ENCODE results near the gene NTN4. TPM values are rescaled to one million over a fixed set of nuclear protein-coding genes. Genes with fewer than 3 reads are reported as not detected.

NTN4 gene
- total and polyA plus RNA-seq, 4 donors: 19.5 to 68.9 (median 63.8) TPM

GRCh38 chr12:95803817-95804216 is 13.3 kb upstream of the NTN4 start:
- Histone ChIP-seq H3K27me3 (ENCODE audit: control insufficient read depth in 1 of 2, insufficient read depth in 2 of 2, low read length in 1 of 2) (no peaks in the 10 kb centered on the region), H3K27ac (ENCODE audit: low read depth in 1 of 2, low read length in 2 of 2) (no peak overlapping the region), H3K36me3 (ENCODE audit: control insufficient read depth in 1 of 2, insufficient read depth in 2 of 2, low read length in 1 of 2) (no peaks in the 10 kb centered on the region), H3K4me3 (ENCODE audit: low read length in 2 of 2) (no peak overlapping the region), H3K9me3 (ENCODE audit: control insufficient read depth, low read length) (no peaks in the 10 kb centered on the region), H3K4me1 (ENCODE audit: control insufficient read depth in 1 of 2, insufficient read depth in 2 of 2, low read length in 2 of 2) (peaks cover 0 to 3% of the 10 kb centered on the region in 2 donors)
- 35 to 43% methylated on average over 1 of the region's 1 CpG for WGBS, 2 donors
- DNase-seq (no peak), ATAC-seq (ENCODE audit: low FRiP score) (no peak)
- intact Hi-C loops (cut with DNase I): loop anchor here in 1 of 2 donors (5.0 kb wide), 1 partner anchor 102 kb away; no protein-coding TSS in a partner anchor

GRCh38 chr12:95802482-95803270 is 12.1 kb upstream of the NTN4 start:
- Histone ChIP-seq H3K27me3 (ENCODE audit: control insufficient read depth in 1 of 2, insufficient read depth in 2 of 2, low read length in 1 of 2) (no peaks in the 10 kb centered on the region), H3K27ac (ENCODE audit: low read depth in 1 of 2, low read length in 2 of 2) (no peak overlapping the region), H3K36me3 (ENCODE audit: control insufficient read depth in 1 of 2, insufficient read depth in 2 of 2, low read length in 1 of 2) (no peaks in the 10 kb centered on the region), H3K4me1 (ENCODE audit: control insufficient read depth in 1 of 2, insufficient read depth in 2 of 2, low read length in 2 of 2) (peaks cover 0 to 3% of the 10 kb centered on the region in 2 donors), H3K4me3 (ENCODE audit: low read length in 2 of 2) (no peak overlapping the region), H3K9me3 (ENCODE audit: control insufficient read depth, low read length) (no peaks in the 10 kb centered on the region)
- 19 to 21% methylated on average over 5 of the region's 5 CpGs for WGBS, 2 donors
- intact Hi-C loops (cut with DNase I): loop anchor here in 1 of 2 donors (5.0 kb wide), 1 partner anchor 100 kb away; no protein-coding TSS in a partner anchor
- DNase-seq (no peak), ATAC-seq (ENCODE audit: low FRiP score) (no peak)

- WGBS, 2 donors: 65 to 66% methylated on average over 2 of the region's 2 CpGs
- intact Hi-C loops (cut with DNase I): no loop called here
- Histone ChIP-seq H3K9me3 (ENCODE audit: control insufficient read depth, low read length) (no peaks in the 10 kb centered on the region), H3K4me3 (ENCODE audit: low read length in 2 of 2) (no peak overlapping the region), H3K27me3 (ENCODE audit: control insufficient read depth in 1 of 2, insufficient read depth in 2 of 2, low read length in 1 of 2) (no peaks in the 10 kb centered on the region), H3K36me3 (ENCODE audit: control insufficient read depth in 1 of 2, insufficient read depth in 2 of 2, low read length in 1 of 2) (no peaks in the 10 kb centered on the region), H3K27ac (ENCODE audit: low read depth in 1 of 2, low read length in 2 of 2) (no peak overlapping the region), H3K4me1 (ENCODE audit: control insufficient read depth in 1 of 2, insufficient read depth in 2 of 2, low read length in 2 of 2) (no peaks in the 10 kb centered on the region)
- DNase-seq (no peak), ATAC-seq (ENCODE audit: low FRiP score) (no peak)
These were observed 6.4 kb upstream of the NTN4 start for GRCh38 chr12:95796982-95797289.

GRCh38 chr12:95796225-95796981 is 5.8 kb upstream of the NTN4 start:
- Histone ChIP-seq H3K27me3 (ENCODE audit: control insufficient read depth in 1 of 2, insufficient read depth in 2 of 2, low read length in 1 of 2) (no peaks in the 10 kb centered on the region), H3K9me3 (ENCODE audit: control insufficient read depth, low read length) (no peaks in the 10 kb centered on the region), H3K27ac (ENCODE audit: low read depth in 1 of 2, low read length in 2 of 2) (no peak overlapping the region), H3K4me3 (ENCODE audit: low read length in 2 of 2) (no peak overlapping the region), H3K36me3 (ENCODE audit: control insufficient read depth in 1 of 2, insufficient read depth in 2 of 2, low read length in 1 of 2) (no peaks in the 10 kb centered on the region), H3K4me1 (ENCODE audit: control insufficient read depth in 1 of 2, insufficient read depth in 2 of 2, low read length in 2 of 2) (no peaks in the 10 kb centered on the region)
- WGBS, 2 donors: 91 to 96% methylated on average over 4 of the region's 4 CpGs
- intact Hi-C loops (cut with DNase I): no loop called here
- no peak for DNase-seq
- ATAC-seq (ENCODE audit: low FRiP score): no peak

GRCh38 chr12:95790917-95791849 is 619 bp upstream of the NTN4 start:
- Histone ChIP-seq H3K36me3 (ENCODE audit: control insufficient read depth in 1 of 2, insufficient read depth in 2 of 2, low read length in 1 of 2) (no peaks in the 10 kb centered on the region), H3K9me3 (ENCODE audit: control insufficient read depth, low read length) (no peaks in the 10 kb centered on the region), H3K27me3 (ENCODE audit: control insufficient read depth in 1 of 2, insufficient read depth in 2 of 2, low read length in 1 of 2) (no peaks in the 10 kb centered on the region), H3K4me1 (ENCODE audit: control insufficient read depth in 1 of 2, insufficient read depth in 2 of 2, low read length in 2 of 2) (no peaks in the 10 kb centered on the region), H3K4me3 (ENCODE audit: low read length in 2 of 2) (peak overlapping the region; percentile 89 to 94), H3K27ac (ENCODE audit: low read depth in 1 of 2, low read length in 2 of 2) (peak overlapping the region; percentile 16 to 58)
- WGBS, 2 donors: 2% methylated on average over 36 to 49 of the region's 49 CpGs
- intact Hi-C loops (cut with DNase I): loop anchor here (5.0 kb wide), 2 partner anchors 54 to 149 kb away; no protein-coding TSS in a partner anchor
- ATAC-seq (ENCODE audit: low FRiP score) (peak; percentile 49), DNase-seq (peak in 1 of 2 donors; percentile 74)

GRCh38 chr12:95789126-95790032 is 1.2 kb downstream of the NTN4 start:
- H3K9me3 ChIP-seq (ENCODE audit: control insufficient read depth, low read length): no peaks in the 10 kb centered on the region
- intact Hi-C loops (cut with DNase I): loop anchor here (5.0 kb wide), 3 partner anchors 52 to 147 kb away; no protein-coding TSS in a partner anchor
- H3K36me3 ChIP-seq (ENCODE audit: control insufficient read depth in 1 of 2, insufficient read depth in 2 of 2, low read length in 1 of 2): peaks cover 0 to 1% of the 10 kb centered on the region in 2 donors
- peak; percentile 52 to 84 for DNase-seq
- 14 to 15% methylated on average over 39 of the region's 39 CpGs for WGBS, 2 donors
- no peaks in the 10 kb centered on the region for H3K27me3 ChIP-seq (ENCODE audit: control insufficient read depth in 1 of 2, insufficient read depth in 2 of 2, low read length in 1 of 2)
- peak; percentile 45 for ATAC-seq (ENCODE audit: low FRiP score)
- peaks cover 0 to 6% of the 10 kb centered on the region in 2 donors for H3K4me1 ChIP-seq (ENCODE audit: control insufficient read depth in 1 of 2, insufficient read depth in 2 of 2, low read length in 2 of 2)
- H3K27ac ChIP-seq (ENCODE audit: low read depth in 1 of 2, low read length in 2 of 2): no peak overlapping the region
- peak overlapping the region; percentile 89 to 94 for H3K4me3 ChIP-seq (ENCODE audit: low read length in 2 of 2)

- peaks cover 0 to 11% of the 10 kb centered on the region in 2 donors for H3K4me1 ChIP-seq (ENCODE audit: control insufficient read depth in 1 of 2, insufficient read depth in 2 of 2, low read length in 2 of 2)
- ATAC-seq (ENCODE audit: low FRiP score) (no peak), DNase-seq (no peak)
- peaks cover 0 to 1% of the 10 kb centered on the region in 2 donors for H3K36me3 ChIP-seq (ENCODE audit: control insufficient read depth in 1 of 2, insufficient read depth in 2 of 2, low read length in 1 of 2)
- H3K27ac ChIP-seq (ENCODE audit: low read depth in 1 of 2, low read length in 2 of 2): no peak overlapping the region
- 69 to 74% methylated on average over 1 of the region's 1 CpG for WGBS, 2 donors
- no peaks in the 10 kb centered on the region for H3K27me3 ChIP-seq (ENCODE audit: control insufficient read depth in 1 of 2, insufficient read depth in 2 of 2, low read length in 1 of 2)
- no peak overlapping the region for H3K4me3 ChIP-seq (ENCODE audit: low read length in 2 of 2)
- intact Hi-C loops (cut with DNase I): loop anchor here in 1 of 2 donors (5.0 kb wide), 1 partner anchor 56 kb away; no protein-coding TSS in a partner anchor
- no peaks in the 10 kb centered on the region for H3K9me3 ChIP-seq (ENCODE audit: control insufficient read depth, low read length)
These were observed 1.9 kb downstream of the NTN4 start for GRCh38 chr12:95788637-95789036.

All from aorta (tissue), 5 donors.